WTC11 (cell line): ENCODE data around the gene SPATA13. TPM values are rescaled to one million over a fixed set of nuclear protein-coding genes. Genes with fewer than 3 reads are reported as not detected.

Source experiments
- ATAC-seq: fragments of 200-7000 bp; cut with Tn5 transposase; 2 replicates; pipeline ENCODE4 v1.10.0; 2021; ENCODE audit warnings: mild to moderate bottlenecking, moderate library complexity
- CTCF ChIA-PET: fragments of 300-600 bp; sonication (Branson Sonifier 250); formaldehyde crosslinking; loops from one replicate; lab custom pipeline; 2021; ENCODE audit warnings: antibody characterized with exemption; lab: Charles Lee
- POLR2A ChIA-PET: fragments of 350-600 bp; sonication (Branson Sonifier 250); formaldehyde crosslinking; loops from one replicate; lab custom pipeline; 2021; ENCODE audit warnings: antibody characterized with exemption; lab: Charles Lee
- DNase-seq: peaks from one replicate; pipeline ENCODE4 v3.0.0; 2021; ENCODE audit warnings: low spot score
- H3K27ac Mint-ChIP-seq: 2 replicates; pipeline ENCODE4 v1.8.0; 2021; ENCODE audit warnings: mixed read lengths
- H3K27me3 Mint-ChIP-seq: 2 replicates; pipeline ENCODE4 v1.8.0; 2021; ENCODE audit warnings: low read depth, mild to moderate bottlenecking, moderate library complexity, mixed read lengths
- H3K36me3 Mint-ChIP-seq: 2 replicates; pipeline ENCODE4 v1.8.0; 2021; ENCODE audit warnings: mixed read lengths
- H3K4me1 Mint-ChIP-seq: 2 replicates; pipeline ENCODE4 v1.8.0; 2022; ENCODE audit warnings: mixed read lengths
- H3K4me3 Mint-ChIP-seq: 2 replicates; pipeline ENCODE4 v1.8.0; 2021; ENCODE audit warnings: mild to moderate bottlenecking, moderate library complexity, mixed read lengths
- H3K9me3 Mint-ChIP-seq: 2 replicates; pipeline ENCODE4 v1.8.0; 2021; ENCODE audit warnings: mixed read lengths
- AFF4 ChIP-seq: sonication (generic); formaldehyde crosslinking; IDR thresholded peaks from 2 replicates; pipeline ENCODE4 v1.8.1; 2023; ENCODE audit warnings: mild to moderate bottlenecking, missing genetic modification reagents, borderline replicate concordance
- ATF3 ChIP-seq: sonication (generic); formaldehyde crosslinking; conservative IDR thresholded peaks from 2 replicates; pipeline ENCODE4 v1.8.1; 2022; ENCODE audit warnings: mild to moderate bottlenecking, missing genetic modification reagents
- CBFB ChIP-seq: sonication (generic); formaldehyde crosslinking; IDR thresholded peaks from 2 replicates; pipeline ENCODE4 v1.8.1; 2022; ENCODE audit warnings: mild to moderate bottlenecking, low read depth, missing genetic modification reagents
- E2F4 ChIP-seq: sonication (generic); formaldehyde crosslinking; IDR thresholded peaks from 2 replicates; pipeline ENCODE4 v1.8.1; 2022; ENCODE audit warnings: low read depth, mild to moderate bottlenecking, moderate library complexity, missing genetic modification reagents, borderline replicate concordance
- FOXP4 ChIP-seq: sonication (generic); formaldehyde crosslinking; IDR thresholded peaks from 2 replicates; pipeline ENCODE4 v1.8.0; 2022; ENCODE audit warnings: mild to moderate bottlenecking, missing genetic modification reagents
- HMGXB4 ChIP-seq: sonication (generic); formaldehyde crosslinking; IDR thresholded peaks from 2 replicates; pipeline ENCODE4 v1.8.1; 2023; ENCODE audit warnings: mild to moderate bottlenecking, moderate library complexity, missing genetic modification reagents
- IRF2 ChIP-seq: sonication (generic); formaldehyde crosslinking; IDR thresholded peaks from 2 replicates; pipeline ENCODE4 v1.8.0; 2022; ENCODE audit warnings: low read depth, missing genetic modification reagents, borderline replicate concordance
- JAZF1 ChIP-seq: fragments of 250-450 bp; sonication (Bioruptor Pico); IDR thresholded peaks from 2 replicates; pipeline ENCODE4 v1.9.0; 2021; ENCODE audit warnings: moderate library complexity, mild to moderate bottlenecking, inconsistent platforms
- JUN ChIP-seq: sonication (generic); formaldehyde crosslinking; IDR thresholded peaks from 2 replicates; pipeline ENCODE4 v1.8.0; 2023; ENCODE audit warnings: mild to moderate bottlenecking, missing genetic modification reagents
- NFATC4 ChIP-seq: fragments of 250-450 bp; sonication (Bioruptor Pico); IDR thresholded peaks from 2 replicates; pipeline ENCODE4 v1.9.0; 2021; ENCODE audit warnings: mild to moderate bottlenecking
- NFYB ChIP-seq: sonication (generic); formaldehyde crosslinking; conservative IDR thresholded peaks from 2 replicates; pipeline ENCODE4 v1.8.0; 2022; ENCODE audit warnings: low read depth, missing genetic modification reagents
- PREB ChIP-seq: sonication (generic); formaldehyde crosslinking; IDR thresholded peaks from 2 replicates; pipeline ENCODE4 v1.8.1; 2022; ENCODE audit warnings: mild to moderate bottlenecking, missing genetic modification reagents, moderate library complexity, borderline replicate concordance
- SMAD3 ChIP-seq: sonication (generic); formaldehyde crosslinking; IDR thresholded peaks from 2 replicates; pipeline ENCODE4 v1.8.0; 2022; ENCODE audit warnings: missing genetic modification reagents, mild to moderate bottlenecking, borderline replicate concordance
- TP53 ChIP-seq: sonication (generic); formaldehyde crosslinking; IDR thresholded peaks from 2 replicates; pipeline ENCODE4 v1.8.1; 2023; ENCODE audit warnings: mild to moderate bottlenecking, missing genetic modification reagents
- USF2 ChIP-seq: sonication (generic); formaldehyde crosslinking; IDR thresholded peaks from 2 replicates; pipeline ENCODE4 v1.8.1; 2023; ENCODE audit warnings: mild to moderate bottlenecking, missing genetic modification reagents, moderate library complexity
- ZBTB43 ChIP-seq: sonication (generic); formaldehyde crosslinking; IDR thresholded peaks from 2 replicates; pipeline ENCODE4 v1.8.1; 2023; ENCODE audit warnings: mild to moderate bottlenecking, missing genetic modification reagents
- ZNF263 ChIP-seq: sonication (generic); formaldehyde crosslinking; IDR thresholded peaks from 2 replicates; pipeline ENCODE4 v1.8.1; 2022; ENCODE audit warnings: low read depth, mild to moderate bottlenecking, moderate library complexity, missing genetic modification reagents
- ZNF396 ChIP-seq: fragments of 250-450 bp; sonication (Bioruptor Pico); IDR thresholded peaks from 2 replicates; pipeline ENCODE4 v1.8.0; 2021; ENCODE audit warnings: mild to moderate bottlenecking, moderate library complexity, borderline replicate concordance
- ZNF423 ChIP-seq: fragments of 250-450 bp; sonication (Bioruptor Pico); IDR thresholded peaks from 2 replicates; pipeline ENCODE4 v2.1.2; 2022; ENCODE audit warnings: mild to moderate bottlenecking, moderate library complexity
- ZNF532 ChIP-seq: fragments of 250-450 bp; sonication (Bioruptor Pico); IDR thresholded peaks from 2 replicates; pipeline ENCODE4 v1.9.0; 2021; ENCODE audit warnings: mild to moderate bottlenecking, borderline replicate concordance
- total RNA-seq: library from RNA; stranded (reverse); gene quantifications from 3 replicates; pipeline ENCODE4 v1.2.3, GENCODE V29; 2021

The SPATA13 gene
- total RNA-seq, 1 experiment from 2014 or later, result 29.0 TPM

- TF ChIP-seq CBFB (CRISPR knock-in tag), result no peak
- TF ChIP-seq USF2 (CRISPR knock-in tag), result no peak
- no peak for TF ChIP-seq NFYB
- TF ChIP-seq HMGXB4, result no peak
- no peak for TF ChIP-seq SMAD3 (CRISPR knock-in tag)
- TF ChIP-seq ZNF532, result no peak
- TF ChIP-seq NFATC4 (CRISPR knock-in tag), result no peak
- no peak for TF ChIP-seq IRF2 (CRISPR knock-in tag)
Observed at GRCh38 chr13:24261566-24261965, 101.0 kb downstream of the SPATA13 start (continued).

GRCh38 chr13:24263632-24264031 lies 103.1 kb downstream of the SPATA13 start:
- H3K27ac Mint-ChIP-seq, result no peak overlapping the region
- POLR2A ChIA-PET, result no interaction called here
- no peaks in the 10 kb centered on the region for H3K36me3 Mint-ChIP-seq
- DNase-seq (no peak), ATAC-seq (no peak)
- CTCF ChIA-PET, result interaction anchor here (1.1 kb wide), 1 partner anchor 35 kb away, joined by 3 read pairs; no protein-coding TSS in a partner anchor
- peaks cover 4% of the 10 kb centered on the region; the same call in 1 of the 2 replicates for H3K4me1 Mint-ChIP-seq
- no peak overlapping the region for H3K4me3 Mint-ChIP-seq
- no peaks in the 10 kb centered on the region for H3K9me3 Mint-ChIP-seq
- no peaks in the 10 kb centered on the region for H3K27me3 Mint-ChIP-seq
- TF ChIP-seq ATF3 (CRISPR knock-in tag) (no peak), JUN (CRISPR knock-in tag) (no peak), ZBTB43 (CRISPR knock-in tag) (no peak), ZNF396 (no peak), PREB (CRISPR knock-in tag) (no peak), TP53 (CRISPR knock-in tag) (no peak), ZNF263 (CRISPR knock-in tag) (no peak), ZNF423 (no peak), AFF4 (no peak), FOXP4 (CRISPR knock-in tag) (no peak), JAZF1 (CRISPR knock-in tag) (no peak), E2F4 (CRISPR knock-in tag) (no peak)
